GM18517 (cell line): ENCODE data around the gene YARS1.
"Not testable (repeated sequence)": the region's sequence is repeated elsewhere in the genome, so short reads cannot be mapped to it uniquely, and the experiment has no call there.

Source experiments
- ATAC-seq: cut with Tn5 transposase; IDR thresholded peaks from one replicate; pipeline ENCODE4 v1.9.1; 2021; ENCODE audit warnings: mild to moderate bottlenecking, moderate library complexity; ENCODE audit not compliant: unreplicated experiment

YARS1 gene

GRCh38 chr1:32817815-32818786 is 943 bp upstream of the YARS1 start:
- ATAC-seq = no peak

DNA sequence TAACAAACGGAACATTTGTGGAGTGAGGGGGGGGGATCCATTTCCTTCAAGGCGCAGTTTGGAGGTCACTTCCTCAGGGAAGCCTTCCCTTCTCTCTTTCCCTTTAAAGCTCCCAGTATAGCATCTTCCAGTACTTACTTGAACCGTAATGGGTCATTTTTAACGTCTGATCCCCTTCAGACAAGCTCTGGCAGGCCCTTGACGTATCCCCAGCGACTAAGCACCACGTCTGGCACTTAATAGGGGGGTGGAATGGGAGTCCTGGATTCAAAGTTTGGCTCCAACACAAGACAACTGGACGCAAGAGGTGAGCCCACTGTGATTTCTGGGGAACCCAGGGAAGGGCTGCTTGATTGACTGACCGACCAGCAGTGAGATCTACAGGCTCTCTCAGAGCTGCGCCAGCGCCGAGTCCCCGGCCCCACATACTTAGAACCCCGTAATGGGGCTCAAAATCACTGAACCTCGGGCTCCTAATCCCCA is 441 bp downstream of the YARS1 start:
- ATAC-seq = no peak

GRCh38 chr1:32813941-32814739 is 3.0 kb downstream of the YARS1 start:
- ATAC-seq = no peak

DNA sequence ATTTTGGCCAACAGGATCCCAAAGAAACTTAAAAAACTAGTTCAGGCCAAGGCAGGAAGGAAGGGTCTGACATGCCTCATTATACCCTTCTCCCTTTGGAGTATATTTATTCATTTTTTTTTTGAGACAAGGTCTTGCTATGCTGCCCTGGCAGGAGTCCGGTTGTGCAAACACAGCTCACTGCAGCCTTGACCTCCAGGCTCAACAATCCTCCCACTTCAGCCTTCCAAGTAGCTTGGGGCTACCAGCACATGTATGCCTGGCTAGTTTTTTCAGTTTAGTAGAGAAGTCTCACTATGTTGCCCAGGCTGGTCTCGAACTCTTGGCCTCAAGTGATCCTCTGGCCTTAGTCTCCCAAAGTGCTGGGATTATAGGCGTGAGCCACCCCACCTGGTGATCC is 5.2 kb downstream of the YARS1 start:
- no peak for ATAC-seq

GRCh38 chr1:32811265-32811664 is 5.9 kb downstream of the YARS1 start:
- ATAC-seq = no peak

- ATAC-seq = no peak
These were observed 6.8 kb downstream of the YARS1 start for GRCh38 chr1:32810358-32810757.

- ATAC-seq = no peak
These were observed 8.6 kb downstream of the YARS1 start for GRCh38 chr1:32808580-32808979.

- no peak for ATAC-seq
These were observed 10.1 kb downstream of the YARS1 start for GRCh38 chr1:32806910-32807523.

DNA sequence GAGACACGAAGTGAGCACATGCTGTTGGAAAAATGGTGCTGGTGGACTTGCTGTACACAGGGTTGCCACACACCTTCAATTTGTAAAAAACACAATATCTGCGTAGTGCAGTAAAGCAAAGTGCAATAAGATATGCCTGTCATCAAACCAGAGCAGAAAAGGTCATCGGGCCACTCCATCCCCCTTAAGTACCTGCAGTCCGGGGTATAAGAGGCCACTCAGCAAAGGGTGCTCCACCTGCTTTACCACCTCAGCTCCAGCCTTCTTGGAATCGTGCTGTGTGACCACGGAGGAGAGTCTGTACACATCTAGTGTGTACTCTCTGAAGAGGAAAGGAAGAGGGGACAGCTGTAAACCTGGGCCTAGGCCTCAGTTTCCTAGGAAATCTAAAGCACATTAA is 10.9 kb downstream of the YARS1 start:
- ATAC-seq = no peak

GRCh38 chr1:32804460-32804859 is 12.7 kb downstream of the YARS1 start:
- ATAC-seq = not testable (repeated sequence)

DNA sequence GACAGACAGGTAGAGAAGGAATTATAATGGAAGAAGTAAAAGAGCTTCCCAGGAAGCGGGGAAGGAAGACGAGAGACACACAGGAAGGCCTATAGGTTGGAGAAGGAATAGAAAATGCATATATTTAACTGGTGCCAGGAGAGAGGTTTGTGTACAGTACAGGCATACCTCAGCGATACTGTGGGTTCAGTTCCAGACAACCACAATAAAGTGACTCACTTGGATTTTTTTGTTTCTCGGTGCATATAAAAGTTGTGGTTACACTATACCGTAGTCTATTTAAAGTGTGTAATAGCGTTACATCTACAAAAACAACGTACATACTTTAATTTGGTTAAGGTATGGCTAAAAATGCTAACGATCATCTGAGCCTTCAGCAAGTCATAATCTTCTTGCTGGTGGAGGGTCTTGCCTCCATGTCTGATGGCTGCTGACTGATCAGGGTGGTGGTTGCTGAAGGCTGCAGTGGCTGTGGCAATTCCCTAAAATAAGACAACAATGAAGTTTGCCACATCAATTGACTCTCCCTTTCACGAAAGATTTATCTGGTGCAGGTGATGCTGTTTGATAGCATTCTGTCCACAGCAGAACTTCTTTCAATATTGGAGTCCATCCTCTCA is 16.0 kb downstream of the YARS1 start:
- no peak for ATAC-seq

GRCh38 chr1:32798679-32799416 is 18.3 kb downstream of the YARS1 start:
- no peak for ATAC-seq

GRCh38 chr1:32798191-32798590 is 19.0 kb downstream of the YARS1 start:
- ATAC-seq = no peak

DNA sequence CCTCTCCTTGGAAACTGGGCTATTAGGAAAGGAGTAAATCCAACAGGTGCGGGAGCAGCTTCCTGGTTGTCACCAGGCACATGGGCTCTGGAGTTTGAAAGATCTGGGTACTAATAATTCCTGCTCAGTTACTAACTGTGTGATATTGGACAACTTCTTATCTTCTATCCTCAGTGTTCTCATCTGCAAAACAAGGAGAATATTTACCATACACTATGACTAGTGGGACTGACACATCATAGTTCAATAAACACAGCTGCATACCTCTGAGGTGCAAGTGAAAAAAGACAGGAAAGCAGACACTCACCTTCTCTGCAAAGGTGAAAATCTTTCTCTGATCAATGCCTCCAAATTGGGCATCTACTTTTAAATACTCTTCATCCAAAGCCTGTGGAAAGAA is 19.7 kb downstream of the YARS1 start:
- ATAC-seq = no peak

DNA sequence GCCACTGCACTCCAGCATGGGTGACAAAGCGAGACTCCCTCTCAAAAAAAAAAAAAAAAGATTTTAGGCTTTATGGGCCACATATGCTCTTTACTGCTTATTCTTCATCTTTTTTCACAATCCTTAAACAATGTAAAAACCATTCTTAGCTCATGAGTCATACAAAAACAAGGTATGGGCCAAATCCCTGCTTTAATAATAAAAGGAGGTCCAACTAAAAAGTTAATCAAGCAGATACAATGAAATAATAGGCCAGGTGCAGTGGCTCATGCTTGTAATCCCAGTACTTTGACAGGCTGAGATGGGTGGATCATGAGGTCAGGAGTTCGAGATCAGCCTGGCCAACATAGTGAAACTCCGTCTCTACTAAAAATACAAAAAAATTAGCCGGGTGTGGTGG is 21.4 kb downstream of the YARS1 start:
- not testable (repeated sequence) for ATAC-seq

- no peak for ATAC-seq
These were observed 25.3 kb downstream of the YARS1 start for GRCh38 chr1:32791881-32792280.

DNA sequence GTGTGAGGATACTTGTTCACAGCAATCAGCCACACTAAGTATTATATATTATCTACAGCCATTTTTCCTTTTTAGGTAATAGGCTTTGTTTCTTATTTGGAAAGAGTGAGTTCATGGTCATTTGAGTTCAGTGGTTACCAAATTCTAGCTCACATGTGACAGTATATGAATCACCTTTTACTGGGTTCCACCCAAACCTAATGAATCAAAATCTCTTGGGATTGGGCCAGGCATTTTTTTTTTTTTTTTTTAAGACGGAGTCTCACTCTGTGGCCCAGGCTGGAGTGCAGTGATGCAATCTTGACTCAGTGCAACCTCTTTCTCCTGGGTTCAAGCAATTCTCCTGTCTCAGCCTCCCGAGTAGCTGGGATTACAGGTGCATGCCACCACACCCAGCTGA is 27.8 kb downstream of the YARS1 start:
- ATAC-seq = not testable (repeated sequence)

GRCh38 chr1:32786856-32787255 is 30.3 kb downstream of the YARS1 start:
- no peak for ATAC-seq

DNA sequence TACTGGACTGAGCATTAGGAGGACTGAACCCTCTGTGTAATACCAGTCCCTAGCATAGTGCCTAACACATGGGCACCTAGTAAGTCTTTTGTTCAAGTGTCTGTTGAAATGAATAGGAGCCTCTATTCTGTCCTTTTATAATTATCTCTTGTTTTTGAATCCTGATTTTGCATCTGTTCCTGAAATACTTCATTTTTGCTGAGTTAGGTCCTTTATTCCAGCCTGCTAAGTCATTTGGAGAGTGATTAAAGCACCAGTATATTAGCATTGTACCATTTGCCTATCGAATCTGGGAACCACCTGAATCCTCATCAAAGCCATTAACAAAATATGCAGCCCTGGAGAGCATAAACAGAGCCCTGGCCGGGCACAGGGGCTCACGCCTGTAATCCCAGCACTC is 32.3 kb downstream of the YARS1 start:
- ATAC-seq = no peak

- ATAC-seq = no peak
These were observed 33.3 kb downstream of the YARS1 start for GRCh38 chr1:32783851-32784250.
